HG03097 (cell line): Measurements from ENCODE around the gene ANKS6.

Experiments used
- ATAC-seq: cut with Tn5 transposase; IDR thresholded peaks from one replicate; pipeline ENCODE4 v1.9.1; 2021; ENCODE audit not compliant: unreplicated experiment, low FRiP score

The ANKS6 gene

GRCh38 chr9:98742325-98743280 lies 53.8 kb downstream of the ANKS6 start:
- no peak for ATAC-seq

GRCh38 chr9:98740226-98740881 lies 56.0 kb downstream of the ANKS6 start:
- no peak for ATAC-seq

GRCh38 chr9:98738741-98739140 lies 57.6 kb downstream of the ANKS6 start:
- no peak for ATAC-seq

- no peak for ATAC-seq
These were observed 60.1 kb downstream of the ANKS6 start for GRCh38 chr9:98736226-98736625.

GRCh38 chr9:98732801-98733200 lies 63.6 kb downstream of the ANKS6 start:
- ATAC-seq = no peak

GRCh38 chr9:98732091-98732490 lies 64.3 kb downstream of the ANKS6 start:
- no peak for ATAC-seq

GRCh38 chr9:98730871-98731270 lies 65.5 kb downstream of the ANKS6 start:
- no peak for ATAC-seq

GRCh38 chr9:98728500-98728899 lies 67.9 kb downstream of the ANKS6 start:
- no peak for ATAC-seq

GRCh38 chr9:98727428-98727827 lies 68.9 kb downstream of the ANKS6 start:
- no peak for ATAC-seq

- ATAC-seq = no peak
These were observed 69.6 kb downstream of the ANKS6 start for GRCh38 chr9:98726735-98727134.

- ATAC-seq = no peak
These were observed 71.4 kb downstream of the ANKS6 start for GRCh38 chr9:98724810-98725530.

- ATAC-seq = no peak
These were observed 74.7 kb downstream of the ANKS6 start for GRCh38 chr9:98721643-98722042.

GRCh38 chr9:98720402-98720801 lies 76.0 kb downstream of the ANKS6 start:
- no peak for ATAC-seq

GRCh38 chr9:98719055-98719454 lies 77.3 kb downstream of the ANKS6 start:
- no peak for ATAC-seq

GRCh38 chr9:98714833-98715232 lies 81.5 kb downstream of the ANKS6 start:
- no peak for ATAC-seq

- ATAC-seq = no peak
These were observed 83.4 kb downstream of the ANKS6 start for GRCh38 chr9:98712987-98713386.

- ATAC-seq = no peak
These were observed 86.1 kb downstream of the ANKS6 start for GRCh38 chr9:98709968-98710965.

- ATAC-seq = no peak
These were observed 87.1 kb downstream of the ANKS6 start, which contains the start of gene GABBR2 for GRCh38 chr9:98708933-98709911. GABBR2 (minus strand) TSS chr9:98708935; CDS start chr9:98708737, 198 bp downstream.
